ENCODE data around the gene RABGAP1.

DNA sequence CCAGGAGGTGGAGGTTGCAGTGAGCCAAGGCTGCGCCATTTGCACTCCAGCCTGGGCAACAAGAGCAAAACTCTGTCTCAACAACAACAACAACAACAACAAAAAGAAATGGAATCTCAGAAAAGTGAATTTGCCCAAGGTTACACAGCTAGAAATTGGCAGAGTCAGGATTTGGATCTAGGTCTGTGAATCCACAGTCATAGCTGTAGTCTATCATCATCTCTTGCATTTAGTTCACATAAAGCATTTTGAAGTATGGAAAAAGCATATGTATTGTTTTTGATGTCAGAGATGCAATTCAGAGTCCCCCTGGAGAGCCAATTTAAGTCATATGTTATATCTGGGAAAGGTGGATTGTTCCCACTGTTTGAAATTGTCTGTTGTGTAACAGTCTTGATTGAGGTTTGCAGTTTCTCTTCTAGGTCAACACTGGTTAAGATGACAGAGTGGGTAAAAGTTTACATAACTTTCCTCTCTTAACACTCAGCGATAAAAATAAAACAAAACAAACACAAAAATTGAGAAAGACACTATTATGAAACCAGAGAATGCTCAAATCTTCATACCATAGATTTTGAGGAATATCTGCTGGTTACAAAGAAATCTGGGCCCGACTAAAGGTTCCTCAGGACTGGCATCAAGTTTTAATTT, 71.2 kb downstream of the RABGAP1 start:
- TF ChIP-seq, protein P1, sequence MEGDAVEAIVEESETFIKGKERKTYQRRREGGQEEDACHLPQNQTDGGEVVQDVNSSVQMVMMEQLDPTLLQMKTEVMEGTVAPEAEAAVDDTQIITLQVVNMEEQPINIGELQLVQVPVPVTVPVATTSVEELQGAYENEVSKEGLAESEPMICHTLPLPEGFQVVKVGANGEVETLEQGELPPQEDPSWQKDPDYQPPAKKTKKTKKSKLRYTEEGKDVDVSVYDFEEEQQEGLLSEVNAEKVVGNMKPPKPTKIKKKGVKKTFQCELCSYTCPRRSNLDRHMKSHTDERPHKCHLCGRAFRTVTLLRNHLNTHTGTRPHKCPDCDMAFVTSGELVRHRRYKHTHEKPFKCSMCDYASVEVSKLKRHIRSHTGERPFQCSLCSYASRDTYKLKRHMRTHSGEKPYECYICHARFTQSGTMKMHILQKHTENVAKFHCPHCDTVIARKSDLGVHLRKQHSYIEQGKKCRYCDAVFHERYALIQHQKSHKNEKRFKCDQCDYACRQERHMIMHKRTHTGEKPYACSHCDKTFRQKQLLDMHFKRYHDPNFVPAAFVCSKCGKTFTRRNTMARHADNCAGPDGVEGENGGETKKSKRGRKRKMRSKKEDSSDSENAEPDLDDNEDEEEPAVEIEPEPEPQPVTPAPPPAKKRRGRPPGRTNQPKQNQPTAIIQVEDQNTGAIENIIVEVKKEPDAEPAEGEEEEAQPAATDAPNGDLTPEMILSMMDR (tag by site-specific recombination; IDR thresholded peaks at IDR 0.05) = no peak
- TF ChIP-seq SETDB1 (IDR thresholded peaks at IDR 0.05; ENCODE audit: insufficient read length, low read length) (no peak), ZNF274 (IDR thresholded peaks at IDR 0.05; ENCODE audit: low read length) (no peak), ZNF274 (tag by site-specific recombination; IDR thresholded peaks at IDR 0.05; ENCODE audit: borderline replicate concordance) (no peak), ZNF416 (tag by site-specific recombination; IDR thresholded peaks at IDR 0.05) (no peak), ZSCAN16 (tag by site-specific recombination; IDR thresholded peaks at IDR 0.05) (no peak), MEIS1 (CRISPR knock-in tag; IDR thresholded peaks at IDR 0.05; ENCODE audit: borderline replicate concordance) (no peak), KLF9 (tag by site-specific recombination; IDR thresholded peaks at IDR 0.05; ENCODE audit: low read depth) (no peak), YY1 (tag by site-specific recombination; IDR thresholded peaks at IDR 0.05) (no peak), ZBTB20 (tag by site-specific recombination; IDR thresholded peaks at IDR 0.05) (no peak)

Measured in HEK293 (cell line).